SK-N-SH treated with all-trans-retinoic acid at 6 μM for 48 hours (cell line): ENCODE data around the gene PLXNC1.

ENCODE experiments used
- ATAC-seq: fragments of 200-7000 bp; cut with Tn5 transposase; 3 replicates; pipeline ENCODE4 v1.9.1; 2020; ENCODE audit warnings: mild to moderate bottlenecking, moderate library complexity
- ARNTL ChIP-seq: fragments of 450-650 bp; formaldehyde crosslinking; IDR thresholded peaks from 2 replicates; pipeline ENCODE4 v1.5.0; 2020; ENCODE audit warnings: low read depth, mild to moderate bottlenecking, moderate library complexity, borderline replicate concordance
- CREB5 ChIP-seq: fragments of 250-450 bp; sonication (Bioruptor Pico); IDR thresholded peaks from 2 replicates; pipeline ENCODE4 v1.5.1; 2020; ENCODE audit warnings: low read depth, mild to moderate bottlenecking, moderate library complexity
- CSDC2 ChIP-seq: fragments of 250-450 bp; sonication (Bioruptor Pico); IDR thresholded peaks from 2 replicates; pipeline ENCODE4 v1.5.0; 2020; ENCODE audit warnings: mild to moderate bottlenecking, moderate library complexity
- ESRRG ChIP-seq: fragments of 250-450 bp; sonication (Bioruptor Pico); IDR thresholded peaks from 2 replicates; pipeline ENCODE4 v1.6.1; 2021; ENCODE audit warnings: mild to moderate bottlenecking
- OSR1 ChIP-seq: fragments of 250-450 bp; sonication (Bioruptor Pico); IDR thresholded peaks from 2 replicates; pipeline ENCODE4 v1.8.0; 2022; ENCODE audit warnings: moderate library complexity, mild to moderate bottlenecking, inconsistent platforms
- POU6F1 ChIP-seq: fragments of 250-450 bp; sonication (Bioruptor Pico); IDR thresholded peaks from 2 replicates; pipeline ENCODE4 v1.8.0; 2021; ENCODE audit warnings: low read depth, mild to moderate bottlenecking, moderate library complexity, borderline replicate concordance
- PPARA ChIP-seq: fragments of 250-450 bp; sonication (Bioruptor Pico); IDR thresholded peaks from 2 replicates; pipeline ENCODE4 v1.5.0; 2020; ENCODE audit warnings: mild to moderate bottlenecking, borderline replicate concordance
- TCF4 ChIP-seq: fragments of 250-450 bp; sonication (Bioruptor Pico); IDR thresholded peaks from 2 replicates; pipeline ENCODE4 v1.8.0; 2021; ENCODE audit warnings: mild to moderate bottlenecking, moderate library complexity, borderline replicate concordance
- TOX ChIP-seq: fragments of 250-450 bp; sonication (Bioruptor Pico); IDR thresholded peaks from 2 replicates; pipeline ENCODE4 v1.8.0; 2021; ENCODE audit warnings: mild to moderate bottlenecking, moderate library complexity, borderline replicate concordance
- TSHZ2 ChIP-seq: fragments of 250-450 bp; sonication (Bioruptor Pico); IDR thresholded peaks from 2 replicates; pipeline ENCODE4 v1.5.0; 2020; ENCODE audit warnings: mild to moderate bottlenecking, moderate library complexity
- ZFP3 ChIP-seq: fragments of 250-450 bp; sonication (Bioruptor Pico); IDR thresholded peaks from 2 replicates; pipeline ENCODE4 v1.5.0; 2020; ENCODE audit warnings: mild to moderate bottlenecking, moderate library complexity
- ZFP30 ChIP-seq: fragments of 450-650 bp; formaldehyde crosslinking; IDR thresholded peaks from 2 replicates; pipeline ENCODE4 v1.5.0; 2022; ENCODE audit warnings: mild to moderate bottlenecking, moderate library complexity
- ZNF565 ChIP-seq: fragments of 450-650 bp; formaldehyde crosslinking; conservative IDR thresholded peaks from 2 replicates; pipeline ENCODE4 v1.5.0; 2020; ENCODE audit warnings: low read depth, mild to moderate bottlenecking, moderate library complexity
- ZNF70 ChIP-seq: fragments of 450-650 bp; formaldehyde crosslinking; IDR thresholded peaks from 2 replicates; pipeline ENCODE4 v1.5.0; 2020; ENCODE audit warnings: mild to moderate bottlenecking, moderate library complexity
- ZNF8 ChIP-seq: fragments of 450-650 bp; formaldehyde crosslinking; IDR thresholded peaks from 2 replicates; pipeline ENCODE4 v1.5.0; 2020; ENCODE audit warnings: mild to moderate bottlenecking, moderate library complexity
- TF ChIP-seq, protein P1 (sequence below): fragments of 250-450 bp; sonication (Bioruptor Pico); IDR thresholded peaks from 2 replicates; pipeline ENCODE4 v1.8.0; 2020; ENCODE audit warnings: mild to moderate bottlenecking, moderate library complexity, borderline replicate concordance

The PLXNC1 gene

DNA sequence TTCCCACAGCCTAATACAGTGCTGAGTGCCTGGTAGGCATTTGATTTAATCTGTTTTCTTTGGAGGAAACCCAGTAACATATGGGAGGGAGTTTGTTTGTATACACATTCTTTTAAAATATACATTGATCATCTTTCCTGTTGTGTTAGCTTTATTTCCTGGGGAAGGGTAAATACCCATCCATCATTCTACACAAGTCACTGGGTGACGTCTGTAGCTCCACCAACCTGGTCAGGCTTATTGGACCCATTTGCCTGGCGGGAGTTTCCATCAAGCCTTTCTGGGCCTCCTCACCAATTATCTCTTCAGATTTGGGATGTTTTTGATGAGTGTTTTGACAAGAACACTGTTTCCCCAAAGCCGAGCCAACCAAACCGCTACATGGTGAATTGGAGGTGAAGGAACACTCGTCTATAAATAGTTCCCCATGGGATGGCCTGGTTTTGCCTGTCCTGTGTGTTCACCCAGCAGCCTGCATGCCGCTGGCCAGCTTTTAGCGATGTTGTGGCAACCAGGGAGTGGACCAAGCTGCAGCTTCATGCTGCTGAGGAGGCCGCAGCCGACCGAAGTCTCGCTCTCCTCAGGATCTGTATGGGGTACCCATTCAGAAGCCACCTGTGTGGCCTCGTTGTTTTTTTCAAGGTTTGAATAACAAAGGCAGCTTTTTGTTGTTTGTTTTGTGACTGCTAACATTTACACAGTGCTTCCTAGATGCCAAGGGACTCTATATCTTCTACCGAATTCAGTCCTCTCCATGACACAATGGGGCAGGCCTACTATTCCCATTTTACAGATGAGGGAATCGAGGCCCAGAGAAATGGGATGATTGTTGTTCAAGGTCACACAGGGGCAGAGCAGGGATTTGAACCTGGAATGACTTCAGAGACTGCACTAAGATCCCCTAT is 22.6 kb downstream of the PLXNC1 start:
- ATAC-seq: no peak
- TF ChIP-seq CREB5 (no peak), POU6F1 (CRISPR knock-in tag) (no peak), ZNF70 (CRISPR knock-in tag) (no peak), ZFP30 (CRISPR knock-in tag) (no peak), ZFP3 (CRISPR knock-in tag) (no peak), OSR1 (CRISPR knock-in tag) (no peak), ZNF8 (CRISPR knock-in tag) (no peak)
- TF ChIP-seq, protein P1, sequence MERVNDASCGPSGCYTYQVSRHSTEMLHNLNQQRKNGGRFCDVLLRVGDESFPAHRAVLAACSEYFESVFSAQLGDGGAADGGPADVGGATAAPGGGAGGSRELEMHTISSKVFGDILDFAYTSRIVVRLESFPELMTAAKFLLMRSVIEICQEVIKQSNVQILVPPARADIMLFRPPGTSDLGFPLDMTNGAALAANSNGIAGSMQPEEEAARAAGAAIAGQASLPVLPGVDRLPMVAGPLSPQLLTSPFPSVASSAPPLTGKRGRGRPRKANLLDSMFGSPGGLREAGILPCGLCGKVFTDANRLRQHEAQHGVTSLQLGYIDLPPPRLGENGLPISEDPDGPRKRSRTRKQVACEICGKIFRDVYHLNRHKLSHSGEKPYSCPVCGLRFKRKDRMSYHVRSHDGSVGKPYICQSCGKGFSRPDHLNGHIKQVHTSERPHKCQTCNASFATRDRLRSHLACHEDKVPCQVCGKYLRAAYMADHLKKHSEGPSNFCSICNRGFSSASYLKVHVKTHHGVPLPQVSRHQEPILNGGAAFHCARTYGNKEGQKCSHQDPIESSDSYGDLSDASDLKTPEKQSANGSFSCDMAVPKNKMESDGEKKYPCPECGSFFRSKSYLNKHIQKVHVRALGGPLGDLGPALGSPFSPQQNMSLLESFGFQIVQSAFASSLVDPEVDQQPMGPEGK: no peak

DNA sequence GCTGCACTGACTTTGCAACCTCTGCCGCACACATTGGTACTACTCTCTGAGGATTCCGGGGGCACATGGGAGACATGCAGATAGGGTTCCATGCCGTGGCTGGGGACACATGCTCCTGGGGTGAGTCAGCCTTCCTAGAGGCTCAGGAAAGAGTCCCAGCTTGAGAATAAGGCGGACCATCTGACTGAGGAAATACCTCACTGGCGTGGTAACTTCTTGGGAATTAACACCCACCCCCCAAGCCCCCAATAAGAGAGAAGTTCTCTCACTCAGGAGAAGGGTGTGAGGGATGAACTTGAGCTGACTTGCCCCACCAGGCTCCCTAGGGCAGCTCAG is 23.2 kb downstream of the PLXNC1 start:
- no peak for TF ChIP-seq ESRRG (CRISPR knock-in tag)
- no peak for TF ChIP-seq POU6F1 (CRISPR knock-in tag)
- no peak for TF ChIP-seq TSHZ2 (CRISPR knock-in tag)
- no peak for TF ChIP-seq CSDC2 (CRISPR knock-in tag)
- TF ChIP-seq CREB5: no peak
- no peak for TF ChIP-seq ZNF565 (CRISPR knock-in tag)
- no peak for TF ChIP-seq ZFP30 (CRISPR knock-in tag)
- TF ChIP-seq PPARA (CRISPR knock-in tag): no peak
- no peak for TF ChIP-seq ZNF70 (CRISPR knock-in tag)
- no peak for ATAC-seq

- TF ChIP-seq ARNTL (CRISPR knock-in tag): no peak
- TF ChIP-seq CSDC2 (CRISPR knock-in tag): no peak
- no peak for TF ChIP-seq ESRRG (CRISPR knock-in tag)
- TF ChIP-seq ZFP3 (CRISPR knock-in tag): no peak
- TF ChIP-seq ZNF8 (CRISPR knock-in tag): no peak
- TF ChIP-seq PPARA (CRISPR knock-in tag): no peak
- TF ChIP-seq TOX: no peak
- TF ChIP-seq ZNF70 (CRISPR knock-in tag): no peak
- TF ChIP-seq OSR1 (CRISPR knock-in tag): no peak
- TF ChIP-seq TCF4: no peak
- no peak for ATAC-seq
These were observed 23.7 kb downstream of the PLXNC1 start for GRCh38 chr12:94172031-94172430.
